ENCODE measurements around the gene GIMAP2.
"Not testable (repeated sequence)": the region's sequence is repeated elsewhere in the genome, so short reads cannot be mapped to it uniquely, and the experiment has no call there.

Gene GIMAP2

DNA sequence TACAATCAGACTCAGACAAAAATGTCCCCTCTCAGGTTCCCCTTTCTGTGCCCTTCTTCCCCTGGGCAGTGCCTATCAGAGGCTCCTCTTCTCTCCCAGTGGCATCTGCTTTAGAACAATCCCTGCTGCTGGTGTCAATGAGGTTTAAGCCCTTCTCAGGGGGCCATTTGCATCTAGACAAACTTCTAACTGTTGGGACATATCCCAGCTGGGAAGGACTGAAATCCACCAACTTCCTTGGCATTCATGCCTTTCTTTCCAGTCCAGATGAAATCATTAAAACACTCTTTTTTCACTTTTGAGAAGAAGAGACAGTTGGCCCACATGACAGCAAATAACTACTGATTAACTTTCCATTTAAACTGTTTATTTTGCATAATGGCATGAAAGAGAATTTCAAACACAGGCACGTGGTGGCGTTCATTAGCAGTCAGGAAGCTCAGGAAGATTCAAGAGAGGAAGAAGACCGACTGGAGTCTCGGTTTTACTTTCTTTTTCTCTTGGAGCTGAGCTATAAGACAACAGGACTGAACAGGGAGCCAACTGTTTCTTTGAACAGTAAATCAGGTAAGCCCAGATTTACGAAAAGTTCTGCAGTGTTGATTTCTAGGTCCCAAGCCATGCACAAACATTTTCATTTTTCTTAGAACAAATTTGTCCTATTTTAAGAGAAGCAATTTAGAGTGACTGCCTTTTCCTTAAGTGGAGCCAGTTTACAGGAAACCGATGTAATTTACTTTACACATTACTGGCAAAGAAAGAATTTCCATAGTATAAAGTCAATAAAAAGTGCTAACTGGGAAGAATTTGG, at the start of gene GIMAP2:
GIMAP2 (plus strand) TSS at position 488 of the 811 bp plus-strand sequence. CDS start 1,354 bp downstream, outside the sequence.
- DNase-seq (ENCODE audit: low read depth): peak; percentile 8

DNA sequence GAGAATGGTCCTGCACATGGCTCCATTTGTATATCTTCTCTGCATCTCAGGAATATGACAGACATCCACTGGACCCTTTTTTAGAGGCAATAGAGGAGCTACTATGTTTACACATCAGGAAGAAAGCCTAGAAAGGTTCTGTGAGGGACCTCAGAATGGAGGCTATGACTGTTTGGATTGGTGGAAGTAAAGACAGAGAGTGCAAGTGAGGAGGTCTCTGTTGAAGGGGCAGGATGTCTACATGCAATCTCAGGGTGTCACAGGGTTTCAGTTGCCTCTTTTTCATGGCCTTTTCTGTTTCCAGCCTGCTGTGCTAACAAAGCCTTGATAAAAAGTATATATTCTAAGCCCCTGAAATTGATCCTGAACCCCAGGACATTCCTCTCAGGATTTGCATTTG, 43.7 kb upstream of the GIMAP2 start:
- no peak for DNase-seq (ENCODE audit: low read depth)

DNA sequence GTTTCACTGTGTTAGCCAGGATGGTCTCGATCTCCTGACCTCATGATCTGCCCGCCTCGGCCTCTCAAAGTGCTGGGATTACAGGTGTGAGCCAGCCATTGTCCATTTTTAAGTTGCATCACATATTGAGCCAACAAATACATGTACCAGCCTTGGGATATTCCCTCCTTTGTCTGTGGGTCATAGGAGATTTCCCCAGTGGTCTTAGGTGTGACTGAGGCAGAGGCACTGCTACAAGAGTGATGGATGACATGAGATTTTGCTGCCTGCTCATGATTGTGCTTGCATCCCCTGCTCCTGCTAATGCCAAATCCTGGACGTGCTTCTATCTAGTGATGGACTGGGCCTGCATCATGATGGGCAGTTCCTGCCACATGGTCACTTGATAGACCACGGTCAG, 42.6 kb upstream of the GIMAP2 start:
- DNase-seq (ENCODE audit: low read depth): no peak

DNA sequence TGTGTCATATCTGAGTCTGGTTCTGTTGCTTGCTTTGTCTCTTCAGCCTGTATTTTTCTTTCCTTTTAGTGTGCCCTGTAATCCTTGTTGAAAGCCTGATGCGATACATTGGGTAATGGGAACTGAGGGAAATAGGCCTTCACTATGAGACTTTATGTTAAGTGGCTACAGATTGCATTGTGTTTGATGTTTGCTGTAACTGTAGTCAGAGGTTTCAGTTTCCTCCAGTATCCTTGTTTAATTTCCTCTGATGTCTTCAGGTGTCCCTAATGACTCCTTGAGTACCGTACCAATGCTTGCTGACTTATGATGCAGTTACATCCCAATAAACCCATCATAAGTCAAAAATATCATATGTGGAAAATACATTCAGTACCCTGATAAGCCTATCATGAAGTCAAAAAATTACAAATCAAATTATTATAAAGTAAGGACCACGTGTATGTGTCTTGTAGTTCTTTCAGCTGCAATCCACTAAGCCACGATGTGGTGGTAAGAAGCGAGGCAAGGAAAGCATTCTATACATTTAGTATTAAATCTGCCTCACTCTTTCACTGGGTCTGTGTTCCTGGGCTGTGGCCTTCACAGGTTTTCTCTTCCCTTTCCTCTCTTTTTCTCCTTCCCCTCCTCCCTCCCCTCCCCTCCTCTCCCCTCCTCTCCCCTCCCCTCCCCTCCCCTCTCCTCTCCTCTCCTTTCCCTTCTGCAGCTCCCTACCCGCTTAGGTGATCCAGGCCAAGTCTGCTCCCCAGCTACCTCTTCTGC, 40.1 kb upstream of the GIMAP2 start:
- DNase-seq (ENCODE audit: low read depth): no peak

- DNase-seq (ENCODE audit: low read depth): no peak
These were observed 37.0 kb upstream of the GIMAP2 start for GRCh38 chr7:150648353-150649079.

- DNase-seq (ENCODE audit: low read depth): no peak
These were observed 36.5 kb upstream of the GIMAP2 start for GRCh38 chr7:150649080-150649385.

GRCh38 chr7:150654692-150655091, 30.8 kb upstream of the GIMAP2 start:
- DNase-seq (ENCODE audit: low read depth): no peak

- DNase-seq (ENCODE audit: low read depth): no peak
These were observed 29.5 kb upstream of the GIMAP2 start for GRCh38 chr7:150656047-150656446.

DNA sequence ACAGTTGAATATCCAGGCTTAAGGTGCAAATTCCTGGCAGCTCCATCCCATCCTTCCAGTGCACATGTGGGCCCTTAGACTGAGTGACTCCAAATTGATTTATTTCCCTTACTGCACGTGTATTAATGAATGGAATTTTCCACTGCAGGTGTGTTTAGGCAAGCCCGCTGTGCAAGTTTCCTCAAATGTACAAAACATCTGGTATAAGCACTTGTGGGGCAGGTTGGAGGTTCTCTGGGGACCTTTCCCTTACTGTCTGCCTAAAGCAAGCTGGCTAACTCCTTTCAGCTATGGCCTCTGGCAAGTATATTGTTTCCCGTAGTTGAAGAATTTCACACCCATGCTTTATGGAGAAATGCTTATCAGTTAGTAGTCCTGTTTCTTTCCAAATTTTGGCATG, 28.0 kb upstream of the GIMAP2 start:
- DNase-seq (ENCODE audit: low read depth): no peak

DNA sequence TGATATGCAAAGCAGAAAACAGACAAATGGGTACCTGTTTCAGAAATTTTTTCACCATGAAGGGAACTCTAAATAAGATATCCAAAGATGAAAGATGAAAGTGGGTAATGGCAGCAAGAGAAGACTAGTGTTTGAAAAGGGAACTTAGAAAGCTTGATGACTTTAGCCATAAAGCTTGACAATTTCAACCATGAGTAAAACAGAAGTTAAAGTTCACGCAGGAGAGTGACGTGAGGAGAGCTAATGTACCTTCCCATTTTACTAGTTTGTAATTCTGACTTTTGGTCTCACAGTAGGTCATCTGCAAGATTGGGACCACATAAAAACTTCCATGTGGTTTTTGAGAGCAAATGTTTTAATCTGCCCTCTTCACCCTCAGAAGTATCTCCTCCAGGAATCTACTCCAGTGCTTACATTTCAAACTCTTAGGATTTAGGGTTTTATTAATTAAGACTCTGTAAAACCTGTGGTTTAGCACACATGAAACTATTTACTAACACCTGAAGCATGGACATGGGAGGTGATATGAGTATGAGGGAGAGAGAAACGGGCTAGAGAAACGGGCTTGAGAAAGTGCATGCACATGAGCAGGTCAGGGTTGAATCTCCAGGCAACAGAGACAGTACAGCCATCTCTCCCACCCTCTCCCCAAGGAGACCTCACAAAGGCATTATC, 24.4 kb upstream of the GIMAP2 start:
- DNase-seq (ENCODE audit: low read depth): no peak

GRCh38 chr7:150662821-150663220, 22.7 kb upstream of the GIMAP2 start:
- DNase-seq (ENCODE audit: low read depth): not testable (repeated sequence)

- no peak for DNase-seq (ENCODE audit: low read depth)
These were observed 21.6 kb upstream of the GIMAP2 start for GRCh38 chr7:150663802-150664494.

DNA sequence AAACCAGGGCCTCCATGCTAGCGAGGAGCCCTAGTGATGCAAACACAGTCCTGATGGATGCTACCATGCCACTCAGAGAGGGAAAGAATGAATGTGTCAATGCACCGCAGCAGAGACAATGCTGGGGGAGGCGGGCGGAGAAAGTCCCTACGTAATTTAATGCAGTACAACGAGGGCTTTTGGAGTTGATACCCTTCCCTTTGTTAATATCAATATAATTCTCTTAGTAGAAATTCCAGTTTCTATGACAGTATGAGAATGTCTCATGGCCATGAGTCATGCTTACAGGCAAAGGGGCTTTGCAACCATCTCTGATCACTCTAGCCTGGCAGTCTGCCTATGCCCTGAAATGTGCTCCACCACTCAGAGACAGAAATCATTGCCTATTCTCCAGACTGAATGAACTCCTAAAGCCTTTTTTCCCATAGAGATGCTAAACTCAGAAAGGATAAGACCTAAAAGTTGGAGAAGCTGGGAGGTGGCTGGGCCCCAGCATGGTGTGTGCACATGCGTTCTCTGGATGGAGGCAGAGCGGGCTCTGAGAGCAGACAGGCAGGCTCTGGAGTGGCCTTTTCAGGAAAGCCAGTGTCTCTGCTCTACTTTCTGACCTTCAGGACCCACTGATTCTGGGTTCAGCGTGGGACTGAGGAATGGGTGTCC, 20.3 kb upstream of the GIMAP2 start:
- DNase-seq (ENCODE audit: low read depth): no peak

DNA sequence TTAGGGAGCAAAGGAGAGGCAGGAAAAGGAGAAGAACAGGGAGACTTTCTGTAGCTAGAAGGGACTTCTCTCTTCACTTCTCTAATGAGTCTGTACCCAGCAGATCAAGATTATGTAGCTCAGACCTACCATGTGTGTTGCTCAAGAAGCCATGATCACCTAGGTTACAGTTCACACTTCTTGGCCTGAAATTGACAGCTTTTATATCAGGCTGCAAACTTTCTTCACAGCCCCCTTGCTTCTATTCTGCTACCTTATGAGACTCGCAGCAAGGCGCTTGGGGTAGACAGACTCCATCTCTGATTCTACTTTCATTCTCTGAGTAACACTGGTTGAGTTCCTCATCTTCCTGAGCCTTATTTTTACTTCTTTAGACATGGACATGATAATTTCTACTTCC, 19.6 kb upstream of the GIMAP2 start:
- DNase-seq (ENCODE audit: low read depth): no peak

DNA sequence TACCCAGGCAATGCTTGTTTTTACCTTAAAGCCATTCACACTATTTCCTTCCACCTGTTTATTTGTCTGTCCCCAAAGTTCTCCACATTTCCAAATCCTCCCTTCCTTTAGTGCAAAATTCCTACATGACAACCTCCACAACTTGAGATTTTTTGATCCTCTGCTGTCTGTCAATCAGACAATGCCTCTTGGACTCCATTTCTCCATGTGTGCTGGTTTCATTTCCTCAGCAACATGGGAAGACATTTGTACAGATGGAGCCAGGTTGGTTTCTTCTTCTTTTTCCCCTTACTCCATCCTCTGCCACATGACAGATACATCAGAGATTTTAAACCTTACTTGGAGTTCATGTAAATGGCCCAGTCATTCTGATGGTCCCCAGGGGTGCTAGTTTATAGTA, 19.1 kb upstream of the GIMAP2 start:
- no peak for DNase-seq (ENCODE audit: low read depth)

DNA sequence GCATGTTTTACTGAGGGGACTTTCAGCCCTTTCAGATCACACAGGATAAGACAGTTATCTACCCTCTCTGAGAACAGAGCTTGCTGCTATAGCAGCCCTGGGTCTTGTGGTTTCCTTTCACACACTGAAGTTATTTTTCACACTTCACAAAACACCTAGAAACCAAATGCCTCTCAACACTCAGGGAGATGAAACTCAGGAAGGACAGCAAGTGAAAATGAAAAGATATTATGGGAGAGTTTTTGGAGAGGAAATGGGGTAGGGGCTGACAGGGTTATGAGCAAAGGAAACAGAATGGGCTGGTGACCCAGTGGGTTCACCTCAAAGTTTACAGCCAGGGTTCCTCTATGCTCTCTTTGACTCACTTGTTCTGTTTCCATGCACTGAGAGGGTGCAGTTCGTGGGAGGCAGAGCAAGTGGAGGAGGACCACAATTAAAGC, 17.0 kb upstream of the GIMAP2 start:
- no peak for DNase-seq (ENCODE audit: low read depth)

DNA sequence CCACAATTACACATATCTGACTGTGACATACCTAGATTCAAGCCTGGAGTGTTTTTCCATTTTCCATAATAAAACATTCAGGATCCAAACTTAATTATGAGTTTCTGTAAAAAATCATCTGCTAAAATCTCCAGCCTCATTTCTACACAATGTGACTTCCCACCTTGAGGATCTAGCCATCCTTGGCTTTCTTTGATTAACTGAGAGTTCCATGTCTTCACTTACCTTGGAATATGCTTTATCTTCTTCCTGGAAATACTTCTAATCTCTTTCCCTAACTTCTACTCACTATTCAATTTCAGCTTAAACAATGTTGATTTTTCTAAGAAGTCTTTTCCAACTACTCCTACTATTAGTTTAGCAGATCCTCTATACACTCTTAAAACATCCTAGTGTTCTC, 16.5 kb upstream of the GIMAP2 start:
- no peak for DNase-seq (ENCODE audit: low read depth)

- DNase-seq (ENCODE audit: low read depth): not testable (repeated sequence)
These were observed 13.5 kb upstream of the GIMAP2 start for GRCh38 chr7:150671798-150672585.

- no peak for DNase-seq (ENCODE audit: low read depth)
These were observed 9.8 kb upstream of the GIMAP2 start for GRCh38 chr7:150675714-150676113.

GRCh38 chr7:150676276-150676675, 9.2 kb upstream of the GIMAP2 start:
- DNase-seq (ENCODE audit: low read depth): not testable (repeated sequence)

All from stromal cell of bone marrow (primary cell).